RCC 7860 (cell line): ENCODE results near the gene BRSK2.
"Not testable (repeated sequence)": the region's sequence is repeated elsewhere in the genome, so short reads cannot be mapped to it uniquely, and the experiment has no call there.

Experiments
- DNase-seq: peaks from one replicate; pipeline ENCODE4 v3.0.0-alpha.2; 2015; ENCODE audit warnings: low spot score
- FAIRE-seq: peaks from 2 replicates; lab custom pipeline; 2012; peaks lifted over from hg19 to GRCh38; lab: Jason Lieb, UNC

BRSK2 gene

GRCh38 chr11:1353383-1354124 is 36.2 kb upstream of the BRSK2 start:
- DNase-seq (no peak), FAIRE-seq (no peak)

DNA sequence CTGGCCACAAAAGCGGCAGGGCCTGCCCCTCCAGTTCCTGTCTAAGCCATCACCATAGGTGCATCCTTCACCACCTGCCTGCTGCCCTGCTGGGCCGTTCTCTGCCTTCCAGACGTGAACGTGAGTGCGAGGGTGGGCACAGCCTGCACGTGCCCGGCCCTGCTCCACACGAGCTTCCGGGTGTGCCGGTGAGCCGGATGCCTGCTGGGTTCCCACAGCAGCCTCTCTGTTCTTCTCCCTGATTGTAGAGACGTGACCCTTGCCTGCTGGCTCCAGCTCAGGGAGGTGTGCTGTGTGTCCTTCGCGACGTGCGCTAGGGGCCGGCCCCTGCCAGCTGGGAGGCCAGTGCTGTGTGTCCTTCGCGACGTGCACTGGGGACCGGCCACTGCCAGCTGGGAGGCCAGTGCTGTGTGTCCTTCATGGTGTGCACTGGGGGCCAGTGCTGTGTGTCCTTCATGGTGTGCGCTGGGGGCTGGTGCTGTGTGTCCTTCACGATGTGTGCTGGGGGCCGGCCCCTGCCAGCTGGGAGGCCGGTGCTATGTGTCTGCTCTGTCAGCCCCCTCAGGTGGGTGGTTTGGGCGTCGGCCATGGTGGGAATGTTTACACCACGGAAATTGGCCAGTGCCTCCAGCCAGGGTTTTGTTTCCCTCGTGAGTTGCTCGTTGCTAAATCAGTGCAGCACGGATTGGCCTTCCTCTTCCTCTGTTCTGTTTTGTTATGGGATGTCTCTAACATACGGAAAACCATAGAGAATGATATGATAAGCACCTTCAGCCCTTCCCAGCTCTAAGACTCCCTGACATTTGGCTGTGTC is 35.4 kb upstream of the BRSK2 start:
- no peak for DNase-seq
- no peak for FAIRE-seq

DNA sequence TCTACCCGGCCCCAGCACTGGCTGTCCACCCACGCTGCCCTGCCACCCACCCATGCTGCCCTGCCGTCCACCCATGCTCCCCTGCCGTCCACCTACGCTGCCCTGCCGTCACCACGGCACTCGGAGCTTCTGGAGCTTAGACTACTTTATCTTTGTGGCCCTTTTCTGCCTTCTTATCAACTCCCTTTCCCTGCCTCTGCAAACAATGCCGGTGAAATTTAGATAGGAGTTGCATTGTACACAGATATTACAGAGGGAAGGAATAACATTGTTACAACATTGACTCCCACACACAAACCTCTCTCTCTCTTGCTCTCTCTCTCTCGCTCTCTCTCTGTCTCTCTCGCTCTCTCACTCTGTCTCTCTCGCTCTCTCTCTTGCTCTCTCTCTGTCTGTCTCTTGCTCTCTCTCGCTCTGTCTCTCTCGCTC is 33.7 kb upstream of the BRSK2 start:
- FAIRE-seq = no peak
- no peak for DNase-seq

DNA sequence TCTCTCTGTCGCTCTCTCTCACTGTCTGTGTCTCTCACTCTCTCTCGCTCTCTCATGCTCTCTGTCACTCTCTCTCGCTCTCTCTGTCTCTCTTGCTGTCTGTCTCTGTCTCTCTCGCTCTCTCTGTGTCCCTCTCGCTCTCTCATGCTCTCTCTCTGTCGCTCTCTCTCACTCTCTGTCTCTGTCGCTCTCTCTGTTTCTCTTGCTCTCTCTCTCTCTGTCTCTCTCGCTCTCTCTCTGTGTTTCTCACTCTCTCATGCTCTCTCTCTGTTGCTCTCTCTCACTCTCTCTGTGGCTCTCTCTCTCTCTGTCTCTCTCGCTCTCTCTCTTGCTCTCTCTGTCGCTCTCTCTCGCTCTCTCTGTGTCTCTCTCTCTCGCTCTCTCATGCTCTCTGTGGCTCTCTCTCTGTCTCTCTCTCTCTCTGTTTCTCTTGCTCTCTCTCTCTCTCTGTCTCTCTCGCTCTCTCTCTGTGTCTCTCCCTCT is 33.2 kb upstream of the BRSK2 start:
- FAIRE-seq = no peak

DNA sequence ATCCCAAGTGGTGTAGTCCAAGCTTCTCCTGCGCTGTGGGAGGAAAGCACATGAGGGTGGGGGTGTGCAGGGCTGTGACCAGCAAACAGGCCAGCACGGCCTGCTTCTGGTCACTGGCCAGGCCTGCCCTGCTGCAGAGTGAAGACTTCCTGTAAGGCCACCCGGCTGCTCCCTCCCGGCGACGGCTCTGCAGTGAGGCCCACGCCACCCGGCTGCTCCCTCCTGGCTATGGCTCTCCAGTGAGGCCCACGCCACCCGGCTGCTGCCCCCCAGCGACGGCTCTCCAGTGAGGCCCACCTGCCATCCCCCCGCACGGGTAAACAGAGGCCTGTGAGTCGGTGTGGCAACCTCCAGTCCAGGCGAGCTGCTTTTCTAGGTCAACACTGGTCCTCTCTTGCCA is 31.4 kb upstream of the BRSK2 start:
- DNase-seq (no peak), FAIRE-seq (no peak)

More for the DNA sequence above, 33.2 kb upstream of the BRSK2 start:
- DNase-seq = no peak

DNA sequence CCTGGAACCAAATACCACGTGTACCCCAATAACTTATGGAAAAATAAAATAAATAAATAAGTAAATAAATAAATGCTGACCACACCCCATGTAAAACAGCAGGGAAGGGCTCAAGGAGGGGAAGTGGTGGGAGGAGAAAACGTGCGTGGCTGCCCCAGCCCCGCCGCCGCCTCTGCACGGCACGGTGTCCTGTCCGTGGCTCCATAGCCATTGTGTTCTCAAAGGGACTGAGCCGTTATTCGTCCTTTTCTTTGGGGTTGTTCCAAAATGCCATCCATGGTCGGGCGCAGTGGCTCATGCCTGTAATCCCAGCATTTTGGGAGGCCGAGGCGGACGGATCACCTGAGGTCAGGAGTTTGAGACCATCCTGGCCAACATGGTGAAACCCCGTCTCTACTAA is 30.8 kb upstream of the BRSK2 start:
- not testable (repeated sequence) for DNase-seq, FAIRE-seq

DNA sequence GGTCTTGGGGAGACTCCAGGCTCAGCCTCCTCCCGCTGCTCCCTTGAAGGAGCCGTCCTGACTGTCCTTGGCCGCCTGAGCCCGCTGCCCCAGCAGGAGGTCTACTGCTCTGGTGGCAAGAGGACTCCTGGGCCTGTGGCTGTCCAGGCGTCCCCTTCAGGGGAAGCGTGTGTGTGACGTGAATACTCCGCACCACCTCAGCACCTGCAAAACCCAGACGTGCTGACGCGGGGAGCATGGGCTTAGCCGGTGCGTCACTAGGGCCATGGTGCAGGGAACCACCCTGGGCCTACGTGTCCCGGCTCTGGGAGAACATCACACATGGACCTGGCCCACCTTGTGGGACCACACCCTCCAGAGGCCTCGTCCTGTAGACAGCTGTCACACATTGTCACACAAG is 30.2 kb upstream of the BRSK2 start:
- FAIRE-seq = no peak
- no peak for DNase-seq

DNA sequence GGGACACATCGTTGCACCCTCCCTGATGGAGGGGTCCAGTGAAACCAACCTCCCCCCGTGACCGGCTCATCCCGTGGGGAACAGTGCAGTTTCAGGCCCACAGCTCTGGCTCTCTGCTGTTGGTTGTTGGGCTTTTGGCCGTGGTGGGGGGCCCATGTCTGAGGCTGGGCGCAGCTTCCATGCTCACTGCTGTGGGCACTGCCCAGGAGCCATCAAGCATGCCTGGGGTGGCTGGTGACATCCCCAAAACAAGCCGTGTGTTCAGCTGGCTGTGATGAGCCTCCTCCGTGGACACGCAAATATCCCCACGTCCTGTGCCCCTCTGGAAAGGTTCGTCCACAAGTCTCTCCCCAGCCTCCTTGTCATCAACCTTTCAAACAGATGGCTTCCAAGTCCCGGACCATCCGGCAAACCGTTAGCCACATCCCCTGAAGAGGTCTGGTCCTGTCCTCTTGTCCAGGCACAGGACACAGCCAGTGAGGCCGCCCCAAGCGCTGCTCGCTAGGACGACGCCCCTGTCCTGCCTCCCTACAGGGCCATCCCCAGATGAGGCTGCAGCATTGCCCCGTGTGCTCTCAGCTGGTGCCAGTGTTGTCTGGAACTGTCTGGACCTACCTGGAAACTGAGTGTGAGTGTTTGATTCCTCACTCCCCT is 29.4 kb upstream of the BRSK2 start:
- FAIRE-seq = no peak
- no peak for DNase-seq

DNA sequence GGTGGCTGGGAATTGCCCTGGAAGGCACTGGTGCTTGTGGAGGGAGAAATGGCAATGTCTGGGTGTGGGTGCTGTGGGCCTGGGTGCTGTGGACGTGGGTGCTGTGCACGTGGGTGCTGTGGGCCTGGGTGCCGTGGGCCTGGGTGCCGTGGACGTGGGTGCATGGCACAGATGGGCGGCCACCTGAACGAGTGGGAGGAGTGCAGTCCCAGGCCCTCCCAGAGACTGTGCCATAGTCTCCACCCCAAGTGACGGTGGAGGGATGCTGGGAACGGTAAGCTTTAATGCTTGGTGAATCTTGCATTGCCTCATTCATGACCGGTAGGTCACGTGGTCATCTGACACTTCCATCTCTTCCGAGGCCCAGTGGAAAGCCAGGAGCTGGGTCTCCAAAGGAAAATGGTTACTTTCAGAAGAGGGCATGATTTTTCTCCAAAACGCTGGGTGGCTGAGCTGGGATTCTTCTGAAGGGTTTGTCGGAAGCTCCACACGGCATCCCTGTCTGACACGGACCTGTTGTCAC is 28.8 kb upstream of the BRSK2 start:
- DNase-seq = no peak
- FAIRE-seq = no peak

GRCh38 chr11:1361882-1362281 is 27.9 kb upstream of the BRSK2 start:
- FAIRE-seq = no peak
- DNase-seq = no peak

- DNase-seq = no peak
Measured at GRCh38 chr11:1367721-1368120, 22.0 kb upstream of the BRSK2 start.

DNA sequence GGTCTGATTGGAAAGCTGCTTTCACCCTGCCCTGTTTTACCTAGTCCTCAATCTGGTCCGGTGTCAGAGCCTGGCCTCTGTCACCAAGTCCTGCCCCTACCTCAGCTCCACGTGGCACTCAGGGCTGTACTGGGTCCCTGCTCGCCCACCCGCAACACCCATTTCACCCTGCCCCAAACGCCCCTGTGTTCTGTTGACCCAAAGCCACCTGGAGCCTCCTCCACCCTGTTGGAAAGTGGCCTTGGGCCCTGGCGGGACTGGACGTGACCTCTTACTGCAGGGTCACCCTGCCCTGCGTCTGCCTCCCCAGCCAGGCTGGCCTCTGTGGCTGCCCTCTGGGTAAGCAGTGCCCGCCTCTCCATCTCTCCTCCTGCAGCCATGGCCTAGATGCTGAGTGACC is 21.5 kb upstream of the BRSK2 start:
- FAIRE-seq (no peak), DNase-seq (no peak)

More at GRCh38 chr11:1367721-1368120, 22.0 kb upstream of the BRSK2 start:
- FAIRE-seq = no peak

- FAIRE-seq (no peak), DNase-seq (no peak)
Measured at GRCh38 chr11:1368966-1369365, 20.8 kb upstream of the BRSK2 start.

- FAIRE-seq = no peak
- DNase-seq = no peak
Measured at GRCh38 chr11:1369371-1370005, 20.2 kb upstream of the BRSK2 start.

- DNase-seq (no peak), FAIRE-seq (no peak)
Measured at GRCh38 chr11:1370186-1371025, 19.3 kb upstream of the BRSK2 start.

- FAIRE-seq = no peak
- DNase-seq = no peak
Measured at GRCh38 chr11:1371026-1371325, 18.8 kb upstream of the BRSK2 start.

DNA sequence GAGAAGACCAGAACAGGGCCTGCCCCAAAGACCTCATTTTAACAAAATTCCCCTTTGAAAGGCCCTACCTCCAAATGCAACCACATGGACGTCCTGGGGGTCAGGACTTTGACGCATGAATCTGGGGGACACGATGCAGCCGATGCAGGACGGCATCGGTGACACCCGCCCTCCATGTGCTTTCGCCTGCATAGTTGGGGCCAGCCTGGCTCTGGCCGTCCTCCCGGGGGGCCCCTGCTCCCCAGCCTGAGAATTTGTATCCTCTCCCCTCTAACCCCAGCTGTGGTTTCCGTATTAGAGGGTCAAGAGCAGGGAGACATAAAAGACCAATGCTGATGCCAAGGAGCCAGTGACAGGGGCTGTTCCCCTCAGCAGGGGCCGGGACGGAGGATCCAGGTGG is 18.4 kb upstream of the BRSK2 start:
- FAIRE-seq (no peak), DNase-seq (no peak)

DNA sequence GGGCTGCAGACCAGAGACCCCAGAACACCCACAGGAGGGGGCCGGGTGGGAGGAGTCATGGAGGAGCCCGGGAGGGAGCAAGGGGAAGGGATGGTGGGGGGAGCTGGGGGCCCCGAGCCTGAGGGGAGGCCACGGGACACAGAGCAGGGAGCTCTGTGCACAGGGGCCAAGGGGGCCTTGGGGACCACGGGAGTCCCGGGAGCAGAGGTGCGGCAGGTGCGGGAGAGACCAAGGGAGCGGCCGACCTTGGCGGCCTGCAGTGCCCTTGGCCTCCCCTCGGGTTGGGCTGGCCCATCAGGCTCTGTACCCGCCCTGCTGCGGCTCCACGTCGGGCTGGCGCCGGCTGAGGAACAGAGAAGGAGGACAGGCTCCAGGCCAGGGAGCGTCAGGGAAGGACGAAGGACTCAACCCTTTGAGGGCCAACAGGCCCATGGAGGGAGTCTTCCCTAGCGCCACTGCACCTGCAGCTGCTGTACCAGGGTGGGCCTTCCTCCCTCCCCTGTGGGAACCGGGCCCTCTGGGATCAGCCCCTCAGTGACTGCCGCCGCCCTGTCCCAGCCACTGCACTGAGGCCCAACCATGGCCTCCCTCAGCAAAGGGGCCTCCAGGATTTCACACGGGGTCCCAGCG is 17.8 kb upstream of the BRSK2 start:
- FAIRE-seq (no peak), DNase-seq (no peak)

- no peak for DNase-seq
- FAIRE-seq = no peak
Measured at GRCh38 chr11:1372660-1373059, 17.1 kb upstream of the BRSK2 start.
